ENCODE data around the gene JMJD1C.
A peak's percentile ranks its signal among the peaks of the same experiment; 100 is the strongest.

JMJD1C gene

GRCh38 chr10:63266391-63267316 lies 199.1 kb downstream of the JMJD1C start:
- no peak for TF ChIP-seq CTCF (IDR thresholded peaks at IDR 0.05; ENCODE audit: low read depth, low read length, poor library complexity, severe bottlenecking)
- TF ChIP-seq EZH2phosphoT487 (IDR thresholded peaks at IDR 0.05; ENCODE audit: borderline replicate concordance, low read length): no peak
- Histone ChIP-seq H3K79me2 (ENCODE audit: control insufficient read depth, low read length) (peaks cover 98% of the 10 kb centered on the region), H4K20me1 (ENCODE audit: control insufficient read depth, insufficient read depth, low read depth, low read length) (no peaks in the 10 kb centered on the region), H3K36me3 (ENCODE audit: control insufficient read depth, low read length) (peaks cover 40% of the 10 kb centered on the region; the same call in 1 of the 2 replicates), H3K9me2 (replicated peaks; ENCODE audit: control insufficient read depth, low read length) (no peaks in the 10 kb centered on the region), H3K9me3 (ENCODE audit: control insufficient read depth, insufficient read depth, low read length) (no peaks in the 10 kb centered on the region), H3K27ac (ENCODE audit: low read depth, low read length) (peak overlapping the region; percentile 89), H3F3A (ENCODE audit: control insufficient read depth, insufficient read depth) (peaks cover 63% of the 10 kb centered on the region), H3K27me3 (ENCODE audit: control insufficient read depth, low read length) (no peaks in the 10 kb centered on the region), H3K4me2 (ENCODE audit: low read length) (peak overlapping the region; percentile 92), H3K4me1 (ENCODE audit: control insufficient read depth, low read length) (peaks cover 53% of the 10 kb centered on the region), H3K4me3 (ENCODE audit: low read length) (peak overlapping the region; percentile 98)

- H3K4me1 ChIP-seq (ENCODE audit: control insufficient read depth, low read length): peaks cover 52% of the 10 kb centered on the region
- peak overlapping the region; percentile 89 for H3K27ac ChIP-seq (ENCODE audit: low read depth, low read length)
These were observed 200.0 kb downstream of the JMJD1C start for GRCh38 chr10:63265683-63266235.

GRCh38 chr10:63265222-63265617 lies 200.6 kb downstream of the JMJD1C start:
- peaks cover 94% of the 10 kb centered on the region for H3K79me2 ChIP-seq (ENCODE audit: control insufficient read depth, low read length)
- H3K4me2 ChIP-seq (ENCODE audit: low read length): peak overlapping the region; percentile 92
- peak overlapping the region; percentile 98 for H3K4me3 ChIP-seq (ENCODE audit: low read length)
- no peaks in the 10 kb centered on the region for H3K9me2 ChIP-seq (replicated peaks; ENCODE audit: control insufficient read depth, low read length)
- H3K9me3 ChIP-seq (ENCODE audit: control insufficient read depth, insufficient read depth, low read length): no peaks in the 10 kb centered on the region
- H3K27ac ChIP-seq (ENCODE audit: low read depth, low read length): peak overlapping the region; percentile 89
- H3F3A ChIP-seq (ENCODE audit: control insufficient read depth, insufficient read depth): peaks cover 71% of the 10 kb centered on the region
- peaks cover 52% of the 10 kb centered on the region for H3K4me1 ChIP-seq (ENCODE audit: control insufficient read depth, low read length)
- H3K27me3 ChIP-seq (ENCODE audit: control insufficient read depth, low read length): no peaks in the 10 kb centered on the region
- TF ChIP-seq EZH2phosphoT487 (IDR thresholded peaks at IDR 0.05; ENCODE audit: borderline replicate concordance, low read length) (no peak), CTCF (IDR thresholded peaks at IDR 0.05; ENCODE audit: low read depth, low read length, poor library complexity, severe bottlenecking) (no peak)
- no peaks in the 10 kb centered on the region for H4K20me1 ChIP-seq (ENCODE audit: control insufficient read depth, insufficient read depth, low read depth, low read length)
- H3K36me3 ChIP-seq (ENCODE audit: control insufficient read depth, low read length): peaks cover 47% of the 10 kb centered on the region

More at GRCh38 chr10:63265683-63266235, 200.0 kb downstream of the JMJD1C start:
- peaks cover 46% of the 10 kb centered on the region; the same call in 1 of the 2 replicates for H3K36me3 ChIP-seq (ENCODE audit: control insufficient read depth, low read length)
- no peaks in the 10 kb centered on the region for H3K27me3 ChIP-seq (ENCODE audit: control insufficient read depth, low read length)
- H3K79me2 ChIP-seq (ENCODE audit: control insufficient read depth, low read length): peaks cover 97% of the 10 kb centered on the region
- no peaks in the 10 kb centered on the region for H3K9me3 ChIP-seq (ENCODE audit: control insufficient read depth, insufficient read depth, low read length)
- peaks cover 70% of the 10 kb centered on the region for H3F3A ChIP-seq (ENCODE audit: control insufficient read depth, insufficient read depth)
- peak overlapping the region; percentile 92 for H3K4me2 ChIP-seq (ENCODE audit: low read length)
- peak overlapping the region; percentile 98 for H3K4me3 ChIP-seq (ENCODE audit: low read length)
- no peaks in the 10 kb centered on the region for H4K20me1 ChIP-seq (ENCODE audit: control insufficient read depth, insufficient read depth, low read depth, low read length)
- TF ChIP-seq EZH2phosphoT487 (IDR thresholded peaks at IDR 0.05; ENCODE audit: borderline replicate concordance, low read length) (no peak), CTCF (IDR thresholded peaks at IDR 0.05; ENCODE audit: low read depth, low read length, poor library complexity, severe bottlenecking) (no peak)
- no peaks in the 10 kb centered on the region for H3K9me2 ChIP-seq (replicated peaks; ENCODE audit: control insufficient read depth, low read length)
